Medulla oblongata (tissue), 1 donor: Measurements from ENCODE around the gene PLA2G5.
"Not testable (repeated sequence)": the region's sequence is repeated elsewhere in the genome, so short reads cannot be mapped to it uniquely, and the experiment has no call there.

Source experiments
- DNase-seq: peaks from one replicate; pipeline ENCODE4 v3.0.0-alpha.2; 2015; ENCODE audit errors: extremely low spot score

PLA2G5 gene

DNA sequence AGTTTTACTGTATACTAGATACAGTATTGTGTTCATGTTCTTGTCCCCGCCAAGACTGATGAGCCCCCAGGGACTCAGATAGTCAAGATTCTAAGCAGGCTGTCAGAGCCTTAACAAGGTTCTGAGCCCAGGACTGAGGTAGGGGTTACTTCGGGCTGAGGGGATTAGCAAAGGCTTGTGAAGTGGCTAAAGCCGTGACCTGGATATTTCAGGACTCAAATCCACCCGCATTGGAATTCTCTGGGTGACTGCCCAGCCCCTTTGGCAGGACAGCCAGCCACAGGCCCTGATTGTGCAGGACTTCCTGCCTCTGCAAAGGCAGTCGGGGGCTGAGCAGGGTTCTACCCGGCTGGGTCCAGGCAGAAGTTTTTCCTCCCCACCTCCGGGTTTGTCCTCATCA lies at the start of gene PLA2G5:
Gene PLA2G5 (plus strand): TSS at position 321 of the 400 bp plus-strand sequence. CDS start 14,637 bp downstream, outside the sequence.
- DNase-seq = peak; percentile 40

DNA sequence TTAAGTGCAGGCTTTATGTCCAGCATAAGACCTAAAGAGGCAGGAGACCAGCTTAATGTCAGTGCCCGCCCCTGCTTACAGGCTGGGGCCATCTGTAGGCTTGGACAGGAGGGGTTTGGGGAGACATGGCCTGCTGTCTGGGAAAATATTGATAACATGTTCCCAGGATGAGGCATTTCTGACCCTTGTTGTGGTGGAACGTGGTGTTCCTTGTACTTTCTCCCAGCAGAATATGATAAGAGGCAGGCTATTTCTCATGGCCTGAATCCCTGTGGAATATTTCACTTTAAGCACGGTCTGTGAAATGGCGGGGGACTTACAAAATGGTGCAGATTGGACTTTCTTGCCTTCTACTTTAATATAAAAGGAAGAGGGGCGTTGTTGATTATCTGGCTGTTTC lies 41.9 kb upstream of the PLA2G5 start:
- DNase-seq = no peak

- DNase-seq = no peak
These were observed 41.3 kb upstream of the PLA2G5 start for GRCh38 chr1:20028726-20029125.

DNA sequence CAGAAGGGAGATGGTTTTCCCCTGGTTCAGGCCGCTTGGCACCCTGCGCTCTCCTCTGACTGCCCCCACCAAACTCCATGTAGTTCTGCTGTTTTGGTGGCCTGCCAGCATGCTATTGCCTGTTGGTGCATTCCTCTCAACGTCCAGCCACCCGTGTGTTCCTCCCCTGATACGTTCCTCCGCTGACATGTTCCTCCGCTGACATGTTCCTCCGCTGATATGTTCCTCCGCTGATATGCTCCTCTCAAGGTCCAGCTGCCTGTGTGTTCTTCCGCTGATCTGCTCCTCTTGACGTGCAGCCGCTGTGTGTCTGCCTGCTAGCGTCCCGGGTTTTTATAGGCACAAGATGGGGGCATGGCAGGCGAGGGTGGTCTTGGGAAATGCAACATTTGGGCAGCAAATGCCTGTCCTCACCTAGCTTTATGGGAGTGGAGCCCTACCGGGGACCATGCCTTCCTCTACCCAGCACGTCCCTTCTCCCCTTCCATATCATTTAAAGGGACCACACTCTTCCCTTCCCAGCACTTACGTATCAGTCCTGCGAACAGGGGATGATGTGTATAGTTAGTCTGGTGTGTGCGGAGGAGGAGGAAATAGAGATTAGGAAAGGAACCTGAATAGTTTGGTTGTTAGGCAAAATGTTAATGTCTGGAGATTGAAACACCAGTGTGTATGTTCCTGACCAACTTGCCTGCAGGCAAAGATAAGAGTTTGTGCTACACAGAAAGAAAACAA lies 40.6 kb upstream of the PLA2G5 start:
- no peak for DNase-seq

DNA sequence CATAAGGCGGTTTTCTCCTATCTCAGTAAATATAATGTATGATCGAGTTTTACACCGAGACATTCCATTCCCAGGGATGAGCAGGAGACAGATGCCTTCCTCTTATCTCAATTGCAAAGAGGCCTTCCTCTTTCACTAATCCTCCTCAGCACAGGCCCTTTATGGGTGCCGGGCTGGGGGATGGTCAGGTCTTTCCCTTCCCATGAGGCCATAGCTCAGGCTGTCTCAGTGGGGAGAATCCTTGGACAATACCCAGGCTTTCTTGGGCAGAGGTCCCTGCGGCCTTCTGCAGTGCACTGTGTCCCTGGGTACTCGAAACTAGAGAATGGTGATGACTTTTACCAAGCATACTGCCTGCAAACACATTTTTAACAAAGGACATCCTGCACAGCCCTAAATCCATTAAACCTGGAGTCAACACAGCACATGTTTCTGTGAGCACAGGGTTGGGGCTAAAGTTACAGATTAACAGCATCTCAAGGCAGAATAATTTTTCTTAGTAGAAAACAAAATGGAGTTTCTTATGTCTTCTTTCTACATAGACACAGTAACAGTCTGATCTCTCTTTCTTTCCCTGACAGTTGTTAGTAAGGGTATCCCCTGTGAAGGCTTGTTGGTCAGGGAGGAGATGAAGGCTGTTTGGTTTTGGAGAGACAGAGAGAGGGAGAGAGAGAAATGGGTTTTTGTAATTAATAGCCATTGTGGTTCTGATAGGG lies 39.4 kb upstream of the PLA2G5 start:
- DNase-seq = not testable (repeated sequence)

- no peak for DNase-seq
These were observed 38.8 kb upstream of the PLA2G5 start for GRCh38 chr1:20031161-20031560.

GRCh38 chr1:20031836-20032235 lies 38.2 kb upstream of the PLA2G5 start:
- DNase-seq = no peak

- DNase-seq = no peak
These were observed 37.6 kb upstream of the PLA2G5 start for GRCh38 chr1:20032425-20032824.

GRCh38 chr1:20033420-20033819 lies 36.6 kb upstream of the PLA2G5 start:
- no peak for DNase-seq

- no peak for DNase-seq
These were observed 34.9 kb upstream of the PLA2G5 start for GRCh38 chr1:20035114-20035513.

DNA sequence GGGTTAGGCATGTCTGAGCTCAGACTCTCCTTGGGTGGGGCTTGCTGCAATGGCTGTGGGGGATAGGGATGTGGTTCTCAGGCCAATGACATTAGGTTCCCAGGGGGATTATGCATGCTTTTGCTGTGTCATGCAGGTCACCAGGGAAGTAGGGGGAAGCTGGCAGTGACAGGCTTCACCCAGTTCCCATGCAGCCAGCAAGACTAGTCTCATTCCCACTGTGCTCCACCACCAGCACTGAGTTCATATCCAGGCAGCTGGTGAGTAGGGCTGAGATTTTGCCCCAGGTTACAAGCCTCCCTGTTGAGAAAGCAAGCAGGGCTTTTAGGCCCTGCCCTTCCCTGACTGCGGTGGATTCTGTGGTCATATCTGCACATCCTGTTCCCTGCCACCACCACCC lies 32.1 kb upstream of the PLA2G5 start:
- no peak for DNase-seq

GRCh38 chr1:20047096-20047495 lies 22.9 kb upstream of the PLA2G5 start:
- no peak for DNase-seq

GRCh38 chr1:20048563-20048962 lies 21.4 kb upstream of the PLA2G5 start:
- DNase-seq = no peak

DNA sequence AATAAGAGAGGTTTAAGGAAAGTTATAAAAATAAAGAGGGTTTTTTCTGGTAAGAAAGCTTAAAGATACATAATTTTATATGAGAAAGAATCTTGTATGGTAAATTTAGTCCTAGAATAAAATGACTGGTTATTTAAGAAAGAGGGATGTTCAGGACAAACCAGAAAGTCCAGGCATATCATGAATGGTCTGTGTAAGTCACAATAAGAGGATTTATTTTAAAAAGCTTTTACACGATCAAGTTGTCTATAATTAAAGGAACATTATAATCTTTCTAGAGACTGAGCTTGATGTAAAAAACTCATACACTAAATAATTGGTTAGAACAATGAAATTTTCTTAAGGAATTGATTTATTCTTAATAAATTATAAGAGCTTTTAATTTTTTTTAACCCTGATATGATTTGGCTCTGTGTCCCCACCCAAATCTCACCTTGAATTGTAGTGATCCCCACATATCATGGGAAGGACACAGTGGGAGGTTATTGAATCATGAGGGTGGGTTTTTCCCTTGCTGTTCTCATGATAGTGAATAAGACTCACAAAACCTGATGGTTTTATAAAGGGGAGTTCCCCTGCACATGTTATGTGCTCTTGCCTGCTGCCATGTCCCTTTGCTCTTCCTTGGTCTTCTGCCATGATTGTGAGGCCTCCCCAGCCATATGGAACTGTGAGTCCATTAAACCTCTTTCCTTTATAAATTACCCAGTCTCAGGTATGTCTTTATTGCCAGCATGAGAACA lies 20.8 kb upstream of the PLA2G5 start:
- DNase-seq = not testable (repeated sequence)

DNA sequence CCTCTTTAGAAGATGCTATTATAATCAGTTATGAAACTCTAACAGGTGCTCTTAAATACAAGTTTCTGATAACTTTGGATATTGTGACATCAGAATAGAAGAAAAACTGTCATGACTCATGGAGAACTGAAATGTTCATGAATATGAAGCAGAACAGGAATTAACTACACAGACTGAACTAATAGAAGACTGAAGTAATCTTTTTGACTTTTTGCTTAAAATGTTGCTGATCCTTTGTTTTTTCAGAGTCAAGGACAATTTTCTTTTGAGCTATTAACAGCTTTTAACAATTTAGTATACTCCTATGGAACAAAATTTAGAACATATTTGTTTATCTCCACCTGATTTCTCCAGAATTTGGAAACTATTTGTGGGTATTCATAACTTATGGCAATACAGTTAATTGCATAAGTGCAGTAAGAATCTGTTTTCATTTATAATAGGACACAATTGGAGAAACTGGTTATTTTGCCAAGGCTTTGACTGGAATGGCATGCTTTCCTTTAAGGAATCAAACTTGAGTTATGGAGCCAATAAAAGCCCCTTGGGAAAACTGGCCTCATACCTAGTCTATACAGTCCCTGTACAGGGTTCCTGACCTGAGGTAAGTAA lies 18.7 kb upstream of the PLA2G5 start:
- DNase-seq = no peak

DNA sequence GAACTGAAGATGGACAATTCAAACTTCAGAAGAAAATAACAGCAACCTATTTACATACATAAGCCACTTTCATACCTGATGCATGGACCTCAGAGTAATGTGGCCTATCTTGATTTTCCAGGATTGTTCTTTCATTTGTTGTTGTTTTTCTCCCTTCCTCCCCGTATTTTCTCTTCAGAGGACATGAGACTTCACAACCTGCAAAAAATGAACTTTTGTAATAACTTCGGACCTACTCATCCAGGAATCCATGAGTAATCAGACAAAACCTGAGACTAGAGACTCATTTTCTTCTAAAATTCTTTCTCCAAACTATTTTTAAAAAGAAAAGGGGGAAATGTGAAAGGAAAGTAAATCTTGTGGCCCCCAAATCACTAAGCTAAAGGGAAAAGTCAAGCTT lies 17.6 kb upstream of the PLA2G5 start:
- DNase-seq = no peak

- DNase-seq = peak; percentile 8
These were observed 12.0 kb upstream of the PLA2G5 start for GRCh38 chr1:20057886-20058420.

- peak; percentile 14 for DNase-seq
These were observed 11.5 kb upstream of the PLA2G5 start for GRCh38 chr1:20058531-20058930.

DNA sequence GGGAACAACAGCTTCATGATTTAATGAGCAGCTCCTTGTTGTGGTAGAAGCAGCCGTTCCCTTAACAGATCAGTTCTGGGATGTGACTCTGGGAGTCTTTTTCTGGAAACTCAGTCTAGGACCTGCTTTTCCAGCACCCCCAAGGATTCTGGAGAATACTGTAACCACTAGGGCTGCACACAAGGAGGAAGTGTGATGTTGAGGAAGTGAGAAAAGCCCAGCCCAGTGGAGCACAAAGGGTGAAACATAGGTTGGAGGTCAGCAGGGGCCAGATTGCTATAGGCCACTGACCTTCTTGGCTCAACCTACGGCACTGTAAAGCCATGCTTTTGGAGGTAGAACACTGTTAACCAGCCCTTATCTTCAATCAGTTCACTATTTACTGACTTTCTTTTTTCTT lies 10.1 kb upstream of the PLA2G5 start:
- peak; percentile 20 for DNase-seq

GRCh38 chr1:20060791-20061190 lies 9.2 kb upstream of the PLA2G5 start:
- not testable (repeated sequence) for DNase-seq

- DNase-seq = no peak
These were observed 8.1 kb upstream of the PLA2G5 start for GRCh38 chr1:20061866-20062265.

DNA sequence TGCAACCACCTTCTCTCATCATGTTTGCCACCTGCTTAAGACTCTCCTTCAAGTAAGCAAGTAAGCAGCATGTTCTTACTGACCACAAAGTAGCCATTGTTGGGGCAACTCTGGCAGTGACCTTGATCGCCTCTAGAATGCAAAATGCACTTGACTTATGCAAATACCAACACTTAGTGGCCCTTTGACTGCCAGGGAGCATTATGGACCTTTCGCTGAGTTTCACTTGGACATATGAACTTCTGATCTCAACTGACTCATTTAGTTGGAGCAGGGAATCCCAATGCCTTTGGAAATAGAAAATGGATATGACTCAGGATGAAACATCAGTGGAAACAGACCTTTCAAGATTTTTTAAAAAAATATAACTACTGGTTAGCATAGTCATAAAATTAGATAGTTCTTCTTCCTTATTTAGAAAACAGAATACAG lies 6.1 kb upstream of the PLA2G5 start:
- DNase-seq = no peak
